GM12874 (cell line): ENCODE measurements around the gene CCT4.

ENCODE experiments used
- CTCF ChIP-seq: IDR thresholded peaks from 2 replicates; pipeline ENCODE4 v1.5.1; 2011; ENCODE audit warnings: low read depth, mild to moderate bottlenecking, control low read depth, low read length, moderate library complexity; ENCODE audit not compliant: insufficient read depth

The CCT4 gene

GRCh38 chr2:61862085-61862484 is 26.4 kb downstream of the CCT4 start:
- TF ChIP-seq CTCF: no peak

GRCh38 chr2:61857224-61857623 is 31.2 kb downstream of the CCT4 start:
- TF ChIP-seq CTCF: no peak

- TF ChIP-seq CTCF: no peak
Measured at GRCh38 chr2:61855318-61855613, 33.2 kb downstream of the CCT4 start.

- no peak for TF ChIP-seq CTCF
Measured at GRCh38 chr2:61854564-61855317, 33.7 kb downstream of the CCT4 start.

- no peak for TF ChIP-seq CTCF
Measured at GRCh38 chr2:61853847-61854563, 34.5 kb downstream of the CCT4 start, which contains the start of gene FAM161A. FAM161A (minus strand) TSS chr2:61854060; CDS start chr2:61854041, 19 bp downstream.

GRCh38 chr2:61853086-61853846 is 35.2 kb downstream of the CCT4 start:
- TF ChIP-seq CTCF: no peak

GRCh38 chr2:61845320-61845719 is 43.1 kb downstream of the CCT4 start:
- TF ChIP-seq CTCF: no peak
